Gastrocnemius medialis (tissue), 4 donors: ENCODE measurements around the gene TMEM53. TPM values are rescaled to one million over a fixed set of nuclear protein-coding genes. Genes with fewer than 3 reads are reported as not detected.

Source experiments
- ATAC-seq, 2 donors: fragments of 150-250 bp; one replicate each; pipeline ENCODE4 v1.9.1; 2016
- DNase-seq, 2 donors: peaks; one replicate each; pipeline ENCODE4 v3.0.0-alpha.2; 2019
- H3K27ac ChIP-seq, 4 donors: fragments of 200-600 bp; sonication (generic); 1 replicate in 1 of 4; 2 replicates in 3 of 4; pipeline ENCODE4 v1.5.1; 2016 to 2018; ENCODE audit warnings: mild to moderate bottlenecking in 2 of 4, moderate library complexity in 1 of 4
- H3K27me3 ChIP-seq, 3 donors: fragments of 200-600 bp; sonication (generic) in 2 of 3; 1 replicate in 1 of 3; 2 replicates in 2 of 3; pipeline versions ENCODE4 v1.5.1 to v1.6.0; 2016 to 2019; ENCODE audit warnings: mild to moderate bottlenecking in 1 of 3, moderate library complexity in 1 of 3
- H3K36me3 ChIP-seq, 2 donors: fragments of 200-600 bp; sonication (generic) in 1 of 2; one replicate each; pipeline ENCODE4 v1.5.1; 2017 to 2018
- H3K4me1 ChIP-seq, 2 donors: fragments of 200-600 bp; sonication (generic) in 1 of 2; one replicate each; pipeline ENCODE4 v1.5.1; 2016 to 2017; ENCODE audit warnings: mild to moderate bottlenecking in 2 of 2
- H3K4me3 ChIP-seq, 4 donors: fragments of 200-600 bp; sonication (generic) in 3 of 4; 1 replicate in 1 of 4; 2 replicates in 3 of 4; pipeline ENCODE4 v1.5.1; 2016 to 2019; ENCODE audit warnings: mild to moderate bottlenecking in 2 of 4
- H3K9me3 ChIP-seq, 3 donors: fragments of 200-600 bp; sonication (generic) in 2 of 3; 1 replicate in 1 of 3; 2 replicates in 2 of 3; pipeline ENCODE4 v1.5.1; 2016 to 2019
- CTCF ChIP-seq, 5 experiments: fragments of 450-650 bp in 3 of 5; fragments of 200-600 bp in 2 of 5; sonication (generic) in 2 of 5; IDR thresholded peaks in 4 of 5; conservative IDR thresholded peaks in 1 of 5; 1 replicate in 4 of 5; 2 replicates in 1 of 5; pipeline ENCODE4 v1.5.1; 2016 to 2019; ENCODE audit warnings: antibody characterized with exemption in 5 of 5, mild to moderate bottlenecking in 3 of 5, moderate library complexity in 3 of 5
- POLR2A ChIP-seq, 2 donors: fragments of 450-650 bp; IDR thresholded peaks; one replicate each; pipeline ENCODE4 v1.6.1; 2017; ENCODE audit warnings: antibody characterized with exemption in 2 of 2, mild to moderate bottlenecking in 2 of 2, moderate library complexity in 2 of 2
- in situ Hi-C, 4 donors: fragments of 200-750 bp; cut with MboI; loops; one replicate each; pipeline versions ENCODE4 v1.15.0 to v1.8.0; 2017; ENCODE audit warnings: low sequenced_read_pairs in 4 of 4
- intact Hi-C: fragments of 100-400 bp; cut with DNase I; formaldehyde crosslinking; loops from one replicate; pipeline ENCODE4 v1.15.1; 2023; ENCODE audit warnings: low total_unique reads
- total RNA-seq, 4 donors: library from RNA; depleted of rRNA; stranded (reverse); fragments of >200 nt; gene quantifications; one replicate each; pipeline versions ENCODE4 v1.1.0 to v1.2.3, GENCODE V29; 2016

The TMEM53 gene
- total RNA-seq, 4 donors from 2014 or later: 2.6 to 5.9 (median 4.2) TPM

- ATAC-seq: no peak
- Histone ChIP-seq H3K9me3 (no peaks in the 10 kb centered on the region), H3K27ac (no peak overlapping the region), H3K27me3 (no peaks in the 10 kb centered on the region), H3K4me3 (no peak overlapping the region), H3K36me3 (no peaks in the 10 kb centered on the region), H3K4me1 (no peaks in the 10 kb centered on the region)
- DNase-seq: no peak
- in situ Hi-C loops: no loop called here
- TF ChIP-seq POLR2A (IDR thresholded peaks at IDR 0.05) (no peak), CTCF (IDR thresholded peaks at IDR 0.05 in 4 of 5, conservative IDR thresholded peaks at IDR 0.05 in 1 of 5) (no peak)
- intact Hi-C loops: no loop called here
These were observed 14.6 kb upstream of the TMEM53 start for GRCh38 chr1:44688760-44689446.

- in situ Hi-C loops (no loop called here), intact Hi-C loops (no loop called here)
- no peaks in the 10 kb centered on the region for H3K27me3 ChIP-seq
- DNase-seq (no peak), ATAC-seq (no peak)
- no peak overlapping the region for H3K4me3 ChIP-seq
- no peaks in the 10 kb centered on the region for H3K4me1 ChIP-seq
- H3K9me3 ChIP-seq: no peaks in the 10 kb centered on the region
- no peak for TF ChIP-seq POLR2A (IDR thresholded peaks at IDR 0.05)
- TF ChIP-seq CTCF (IDR thresholded peaks at IDR 0.05 in 4 of 5, conservative IDR thresholded peaks at IDR 0.05 in 1 of 5): no peak
- H3K36me3 ChIP-seq: no peaks in the 10 kb centered on the region
- H3K27ac ChIP-seq: no peak overlapping the region
These were observed 11.6 kb upstream of the TMEM53 start for GRCh38 chr1:44685881-44686280.

- intact Hi-C loops (no loop called here), in situ Hi-C loops (no loop called here)
- Histone ChIP-seq H3K36me3 (no peaks in the 10 kb centered on the region), H3K27me3 (no peaks in the 10 kb centered on the region), H3K9me3 (no peaks in the 10 kb centered on the region), H3K4me1 (no peaks in the 10 kb centered on the region), H3K4me3 (no peak overlapping the region), H3K27ac (no peak overlapping the region)
- no peak for ATAC-seq
- TF ChIP-seq POLR2A (IDR thresholded peaks at IDR 0.05): no peak
- TF ChIP-seq CTCF (IDR thresholded peaks at IDR 0.05 in 4 of 5, conservative IDR thresholded peaks at IDR 0.05 in 1 of 5): no peak
- no peak for DNase-seq
These were observed 10.9 kb upstream of the TMEM53 start for GRCh38 chr1:44685218-44685617.

- intact Hi-C loops (no loop called here), in situ Hi-C loops (no loop called here)
- H3K4me3 ChIP-seq: no peak overlapping the region
- no peak for ATAC-seq
- no peaks in the 10 kb centered on the region for H3K4me1 ChIP-seq
- DNase-seq: no peak
- no peak for TF ChIP-seq POLR2A (IDR thresholded peaks at IDR 0.05)
- TF ChIP-seq CTCF (IDR thresholded peaks at IDR 0.05 in 4 of 5, conservative IDR thresholded peaks at IDR 0.05 in 1 of 5): no peak
- no peaks in the 10 kb centered on the region for H3K27me3 ChIP-seq
- H3K27ac ChIP-seq: no peak overlapping the region
- no peaks in the 10 kb centered on the region for H3K9me3 ChIP-seq
- H3K36me3 ChIP-seq: no peaks in the 10 kb centered on the region
These were observed 10.2 kb upstream of the TMEM53 start for GRCh38 chr1:44684525-44684924.

- ATAC-seq (no peak), DNase-seq (no peak)
- intact Hi-C loops (no loop called here), in situ Hi-C loops (no loop called here)
- H3K36me3 ChIP-seq: no peaks in the 10 kb centered on the region
- TF ChIP-seq CTCF (IDR thresholded peaks at IDR 0.05 in 4 of 5, conservative IDR thresholded peaks at IDR 0.05 in 1 of 5): no peak
- TF ChIP-seq POLR2A (IDR thresholded peaks at IDR 0.05): no peak
- H3K9me3 ChIP-seq: no peaks in the 10 kb centered on the region
- H3K27ac ChIP-seq: no peak overlapping the region
- H3K4me1 ChIP-seq: no peaks in the 10 kb centered on the region
- H3K4me3 ChIP-seq: no peak overlapping the region
- no peaks in the 10 kb centered on the region for H3K27me3 ChIP-seq
These were observed 8.6 kb upstream of the TMEM53 start for GRCh38 chr1:44682883-44683265.
